HG02642 (cell line): ENCODE results near the gene COL6A6.
A peak's percentile ranks its signal among the peaks of the same experiment; 100 is the strongest.
"Not testable (repeated sequence)": the region's sequence is repeated elsewhere in the genome, so short reads cannot be mapped to it uniquely, and the experiment has no call there.

ENCODE experiments used
- ATAC-seq: cut with Tn5 transposase; IDR thresholded peaks from one replicate; pipeline ENCODE4 v1.9.1; 2021; ENCODE audit warnings: mild to moderate bottlenecking; ENCODE audit not compliant: unreplicated experiment, poor library complexity

The COL6A6 gene

GRCh38 chr3:130528120-130528519 lies 11.1 kb downstream of the COL6A6 start:
- ATAC-seq: no peak

- ATAC-seq: no peak
Measured at GRCh38 chr3:130529486-130530215, 12.7 kb downstream of the COL6A6 start.

GRCh38 chr3:130533247-130533646 lies 16.3 kb downstream of the COL6A6 start:
- ATAC-seq: no peak

GRCh38 chr3:130537673-130538304 lies 20.8 kb downstream of the COL6A6 start:
- ATAC-seq: no peak

- ATAC-seq: peak; percentile 69
Measured at GRCh38 chr3:130539005-130539404, 22.0 kb downstream of the COL6A6 start.

GRCh38 chr3:130543322-130543721 lies 26.3 kb downstream of the COL6A6 start:
- ATAC-seq: no peak

- ATAC-seq: no peak
Measured at GRCh38 chr3:130546920-130547679, 30.1 kb downstream of the COL6A6 start.

GRCh38 chr3:130547680-130548065 lies 30.7 kb downstream of the COL6A6 start:
- not testable (repeated sequence) for ATAC-seq

- no peak for ATAC-seq
Measured at GRCh38 chr3:130548356-130548755, 31.4 kb downstream of the COL6A6 start.

GRCh38 chr3:130557336-130558035 lies 40.5 kb downstream of the COL6A6 start:
- ATAC-seq: no peak

GRCh38 chr3:130558366-130558765 lies 41.4 kb downstream of the COL6A6 start:
- no peak for ATAC-seq

GRCh38 chr3:130565224-130565623 lies 48.2 kb downstream of the COL6A6 start:
- no peak for ATAC-seq
